ENCODE measurements around the gene KAZN.

KAZN gene

DNA sequence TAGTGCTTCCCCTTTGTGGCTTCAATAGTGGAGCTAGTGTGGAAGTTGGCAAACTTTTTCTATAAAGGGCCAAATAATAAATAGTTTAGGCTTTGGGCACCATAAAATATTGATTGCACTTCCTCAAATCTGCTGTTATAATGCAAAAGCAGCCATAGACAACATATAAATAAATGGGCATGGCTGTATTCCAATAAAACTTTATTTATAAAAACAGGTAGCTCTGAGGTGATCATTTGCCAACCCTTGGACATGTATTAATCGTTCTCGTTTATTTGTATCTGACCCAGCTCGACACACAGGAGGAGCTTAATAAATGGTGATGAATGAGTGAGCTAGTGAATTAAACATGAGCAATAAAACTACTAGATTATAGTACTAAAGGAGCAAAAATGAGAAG lies 13.3 kb downstream of the KAZN start:
- Histone ChIP-seq H3K9me2 (replicated peaks; ENCODE audit: low read depth, low read length) (no peaks in the 10 kb centered on the region), H3K9ac (ENCODE audit: low read depth, low read length, poor library complexity, severe bottlenecking) (no peak overlapping the region), H3K27me3 (ENCODE audit: insufficient read depth, low read length, poor library complexity, severe bottlenecking) (no peaks in the 10 kb centered on the region), H4K20me1 (ENCODE audit: insufficient read depth, low read length, poor library complexity, severe bottlenecking) (no peaks in the 10 kb centered on the region), H3K4me1 (ENCODE audit: insufficient read depth, low read length, poor library complexity, severe bottlenecking) (no peaks in the 10 kb centered on the region), H3K4me3 (ENCODE audit: low read length, poor library complexity, severe bottlenecking) (no peak overlapping the region), H3F3A (ENCODE audit: low read depth) (no peaks in the 10 kb centered on the region), H3K9me3 (ENCODE audit: insufficient read depth, low read depth, low read length) (no peaks in the 10 kb centered on the region; the same call in 1 of the 2 replicates), H3K36me3 (ENCODE audit: insufficient read depth, low read length) (no peaks in the 10 kb centered on the region), H2AFZ (ENCODE audit: low read length) (no peak overlapping the region), H3K4me2 (ENCODE audit: low read depth, low read length, poor library complexity, severe bottlenecking) (no peak overlapping the region), H3K79me2 (ENCODE audit: insufficient read depth, low read length) (no peaks in the 10 kb centered on the region)
- no peak for TF ChIP-seq EZH2phosphoT487 (IDR thresholded peaks at IDR 0.05; ENCODE audit: borderline replicate concordance)
- TF ChIP-seq, protein P1, sequence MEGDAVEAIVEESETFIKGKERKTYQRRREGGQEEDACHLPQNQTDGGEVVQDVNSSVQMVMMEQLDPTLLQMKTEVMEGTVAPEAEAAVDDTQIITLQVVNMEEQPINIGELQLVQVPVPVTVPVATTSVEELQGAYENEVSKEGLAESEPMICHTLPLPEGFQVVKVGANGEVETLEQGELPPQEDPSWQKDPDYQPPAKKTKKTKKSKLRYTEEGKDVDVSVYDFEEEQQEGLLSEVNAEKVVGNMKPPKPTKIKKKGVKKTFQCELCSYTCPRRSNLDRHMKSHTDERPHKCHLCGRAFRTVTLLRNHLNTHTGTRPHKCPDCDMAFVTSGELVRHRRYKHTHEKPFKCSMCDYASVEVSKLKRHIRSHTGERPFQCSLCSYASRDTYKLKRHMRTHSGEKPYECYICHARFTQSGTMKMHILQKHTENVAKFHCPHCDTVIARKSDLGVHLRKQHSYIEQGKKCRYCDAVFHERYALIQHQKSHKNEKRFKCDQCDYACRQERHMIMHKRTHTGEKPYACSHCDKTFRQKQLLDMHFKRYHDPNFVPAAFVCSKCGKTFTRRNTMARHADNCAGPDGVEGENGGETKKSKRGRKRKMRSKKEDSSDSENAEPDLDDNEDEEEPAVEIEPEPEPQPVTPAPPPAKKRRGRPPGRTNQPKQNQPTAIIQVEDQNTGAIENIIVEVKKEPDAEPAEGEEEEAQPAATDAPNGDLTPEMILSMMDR (conservative IDR thresholded peaks at IDR 0.05; ENCODE audit: low read length) = no peak

DNA sequence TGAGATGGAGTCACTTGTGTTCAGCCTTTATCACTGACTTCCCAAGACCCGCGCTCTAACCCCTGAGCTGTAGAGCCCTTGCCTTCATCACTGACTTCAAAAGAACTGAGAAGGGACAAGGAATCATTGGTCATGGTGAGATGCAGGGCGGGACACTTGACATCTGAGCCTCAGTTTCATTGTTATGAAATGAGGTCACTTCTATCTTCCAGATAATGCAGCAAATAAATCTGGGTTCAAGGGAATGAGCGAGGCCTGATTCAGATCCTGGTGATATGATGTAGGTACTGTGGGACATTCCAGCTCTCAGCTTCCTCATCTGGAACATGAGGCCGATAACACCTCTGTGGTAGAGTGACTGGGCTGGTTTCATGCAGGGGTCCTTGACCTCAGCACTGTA lies 13.8 kb downstream of the KAZN start:
- H3K79me2 ChIP-seq (ENCODE audit: insufficient read depth, low read length) = no peaks in the 10 kb centered on the region
- H3K4me3 ChIP-seq (ENCODE audit: low read length, poor library complexity, severe bottlenecking) = no peak overlapping the region
- H3K9me3 ChIP-seq (ENCODE audit: insufficient read depth, low read depth, low read length) = no peaks in the 10 kb centered on the region; the same call in 1 of the 2 replicates
- no peaks in the 10 kb centered on the region for H3K36me3 ChIP-seq (ENCODE audit: insufficient read depth, low read length)
- no peaks in the 10 kb centered on the region for H3F3A ChIP-seq (ENCODE audit: low read depth)
- H3K27me3 ChIP-seq (ENCODE audit: insufficient read depth, low read length, poor library complexity, severe bottlenecking) = no peaks in the 10 kb centered on the region
- no peaks in the 10 kb centered on the region for H3K9me2 ChIP-seq (replicated peaks; ENCODE audit: low read depth, low read length)
- TF ChIP-seq EZH2phosphoT487 (IDR thresholded peaks at IDR 0.05; ENCODE audit: borderline replicate concordance) = no peak
- TF ChIP-seq, protein P1 (conservative IDR thresholded peaks at IDR 0.05; ENCODE audit: low read length) = no peak
- H3K9ac ChIP-seq (ENCODE audit: low read depth, low read length, poor library complexity, severe bottlenecking) = no peak overlapping the region
- no peak overlapping the region for H2AFZ ChIP-seq (ENCODE audit: low read length)
- no peak overlapping the region for H3K4me2 ChIP-seq (ENCODE audit: low read depth, low read length, poor library complexity, severe bottlenecking)
- H3K4me1 ChIP-seq (ENCODE audit: insufficient read depth, low read length, poor library complexity, severe bottlenecking) = no peaks in the 10 kb centered on the region
- no peaks in the 10 kb centered on the region for H4K20me1 ChIP-seq (ENCODE audit: insufficient read depth, low read length, poor library complexity, severe bottlenecking)

- no peaks in the 10 kb centered on the region for H3K36me3 ChIP-seq (ENCODE audit: insufficient read depth, low read length)
- TF ChIP-seq EZH2phosphoT487 (IDR thresholded peaks at IDR 0.05; ENCODE audit: borderline replicate concordance) = no peak
- TF ChIP-seq, protein P1 (conservative IDR thresholded peaks at IDR 0.05; ENCODE audit: low read length) = no peak
- no peaks in the 10 kb centered on the region for H3K9me2 ChIP-seq (replicated peaks; ENCODE audit: low read depth, low read length)
- no peak overlapping the region for H3K4me3 ChIP-seq (ENCODE audit: low read length, poor library complexity, severe bottlenecking)
- H3K9ac ChIP-seq (ENCODE audit: low read depth, low read length, poor library complexity, severe bottlenecking) = no peak overlapping the region
- no peak overlapping the region for H2AFZ ChIP-seq (ENCODE audit: low read length)
- no peaks in the 10 kb centered on the region; the same call in 1 of the 2 replicates for H3K9me3 ChIP-seq (ENCODE audit: insufficient read depth, low read depth, low read length)
- no peaks in the 10 kb centered on the region for H3K27me3 ChIP-seq (ENCODE audit: insufficient read depth, low read length, poor library complexity, severe bottlenecking)
- no peaks in the 10 kb centered on the region for H3K79me2 ChIP-seq (ENCODE audit: insufficient read depth, low read length)
- H3F3A ChIP-seq (ENCODE audit: low read depth) = no peaks in the 10 kb centered on the region
- H3K4me2 ChIP-seq (ENCODE audit: low read depth, low read length, poor library complexity, severe bottlenecking) = no peak overlapping the region
- no peaks in the 10 kb centered on the region for H4K20me1 ChIP-seq (ENCODE audit: insufficient read depth, low read length, poor library complexity, severe bottlenecking)
- H3K4me1 ChIP-seq (ENCODE audit: insufficient read depth, low read length, poor library complexity, severe bottlenecking) = no peaks in the 10 kb centered on the region
These were observed 15.4 kb downstream of the KAZN start for GRCh38 chr1:14613926-14614325.
